ENCODE measurements around the gene UGT8. TPM values are rescaled to one million over a fixed set of nuclear protein-coding genes. Genes with fewer than 3 reads are reported as not detected.

UGT8 gene
- total RNA-seq, 4 donors from 2014 or later, result 36.0 to 81.1 (median 60.8) TPM

DNA sequence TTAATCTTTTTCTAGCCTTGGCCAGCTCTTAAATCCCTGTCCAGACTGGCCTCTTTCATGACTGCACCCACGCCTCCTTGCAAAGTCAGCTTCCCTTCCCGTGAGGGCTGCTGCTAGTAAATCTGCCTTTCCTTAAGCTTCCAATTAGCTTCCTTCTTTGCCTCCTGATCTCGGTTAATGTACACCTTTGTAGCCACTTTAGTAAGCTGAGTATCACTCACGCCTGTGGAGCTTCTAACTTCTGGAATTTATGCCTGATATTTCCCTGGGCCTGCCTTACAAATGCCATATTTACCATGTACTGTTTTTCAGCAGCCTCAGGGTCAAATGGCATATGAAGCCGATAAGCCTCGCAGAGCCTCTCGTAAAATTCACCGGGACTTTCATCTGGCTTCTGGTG is 5.1 kb upstream of the UGT8 start:
- WGBS, 2 donors, result 66 to 70% methylated on average over 8 of the region's 8 CpGs
- H3K36me3 ChIP-seq, result no peaks in the 10 kb centered on the region
- H3K27ac ChIP-seq, result no peak overlapping the region
- no peaks in the 10 kb centered on the region for H3K9me3 ChIP-seq
- DNase-seq (ENCODE audit: low spot score in 2 of 2), result no peak
- no peak overlapping the region for H3K4me3 ChIP-seq
- H3K27me3 ChIP-seq, result peaks cover 0 to 7% of the 10 kb centered on the region in 2 donors
- no peak for TF ChIP-seq EP300 (IDR thresholded peaks at IDR 0.05)
- peaks cover 0 to 8% (median 3%) of the 10 kb centered on the region in 4 donors for H3K4me1 ChIP-seq

DNA sequence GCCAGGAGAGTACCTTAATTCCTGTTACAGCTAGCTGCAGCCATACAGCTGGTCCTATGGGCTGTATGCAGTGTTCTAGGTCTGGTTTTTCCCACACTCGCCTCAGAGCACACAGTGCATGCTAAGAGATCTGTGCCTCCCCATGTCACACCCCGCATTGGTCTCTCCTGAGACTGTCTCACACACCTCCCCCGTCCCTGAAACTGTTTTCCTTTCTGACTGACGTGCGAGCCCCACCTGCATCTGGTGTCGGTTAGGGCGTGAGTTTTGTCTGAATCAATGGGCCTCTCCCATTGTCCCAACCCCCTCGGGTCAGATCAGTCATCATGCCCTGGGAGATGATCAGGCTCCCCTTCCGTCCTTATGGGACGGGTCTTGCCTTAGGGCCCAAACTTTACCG is 3.4 kb upstream of the UGT8 start:
- no peak for DNase-seq (ENCODE audit: low spot score in 2 of 2)
- peaks cover 0 to 13% of the 10 kb centered on the region in 2 donors for H3K27me3 ChIP-seq
- TF ChIP-seq EP300 (IDR thresholded peaks at IDR 0.05), result no peak
- TF ChIP-seq POLR2A (IDR thresholded peaks at IDR 0.05), result no peak
- TF ChIP-seq, protein P1, sequence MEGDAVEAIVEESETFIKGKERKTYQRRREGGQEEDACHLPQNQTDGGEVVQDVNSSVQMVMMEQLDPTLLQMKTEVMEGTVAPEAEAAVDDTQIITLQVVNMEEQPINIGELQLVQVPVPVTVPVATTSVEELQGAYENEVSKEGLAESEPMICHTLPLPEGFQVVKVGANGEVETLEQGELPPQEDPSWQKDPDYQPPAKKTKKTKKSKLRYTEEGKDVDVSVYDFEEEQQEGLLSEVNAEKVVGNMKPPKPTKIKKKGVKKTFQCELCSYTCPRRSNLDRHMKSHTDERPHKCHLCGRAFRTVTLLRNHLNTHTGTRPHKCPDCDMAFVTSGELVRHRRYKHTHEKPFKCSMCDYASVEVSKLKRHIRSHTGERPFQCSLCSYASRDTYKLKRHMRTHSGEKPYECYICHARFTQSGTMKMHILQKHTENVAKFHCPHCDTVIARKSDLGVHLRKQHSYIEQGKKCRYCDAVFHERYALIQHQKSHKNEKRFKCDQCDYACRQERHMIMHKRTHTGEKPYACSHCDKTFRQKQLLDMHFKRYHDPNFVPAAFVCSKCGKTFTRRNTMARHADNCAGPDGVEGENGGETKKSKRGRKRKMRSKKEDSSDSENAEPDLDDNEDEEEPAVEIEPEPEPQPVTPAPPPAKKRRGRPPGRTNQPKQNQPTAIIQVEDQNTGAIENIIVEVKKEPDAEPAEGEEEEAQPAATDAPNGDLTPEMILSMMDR (IDR thresholded peaks at IDR 0.05), result no peak
- WGBS, 2 donors, result 90 to 94% methylated on average over 10 to 11 of the region's 11 CpGs
- no peaks in the 10 kb centered on the region for H3K36me3 ChIP-seq
- no peak overlapping the region for H3K27ac ChIP-seq
- peaks cover 0 to 15% (median 3%) of the 10 kb centered on the region in 4 donors for H3K4me1 ChIP-seq
- H3K4me3 ChIP-seq, result no peak overlapping the region
- H3K9me3 ChIP-seq, result no peaks in the 10 kb centered on the region

DNA sequence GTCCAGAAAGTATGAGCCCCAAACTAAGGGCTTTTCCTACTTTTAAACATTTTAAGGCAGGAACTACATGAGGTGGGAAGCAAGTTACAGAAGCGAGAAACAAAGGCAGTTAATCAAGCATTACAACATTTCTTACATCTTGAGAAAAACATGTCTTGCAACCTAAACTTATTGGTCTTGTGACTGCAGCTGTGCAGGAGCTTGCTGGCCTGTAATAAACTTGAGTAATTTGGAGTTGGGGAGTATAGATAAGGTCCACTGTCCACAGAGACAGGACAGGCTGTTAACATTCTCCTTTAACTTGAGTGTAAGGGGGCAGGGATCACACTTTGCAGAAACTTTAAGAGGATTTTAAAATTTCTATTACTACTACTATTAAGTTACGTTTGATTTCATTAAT is 2.7 kb upstream of the UGT8 start:
- 88 to 94% methylated on average over 2 of the region's 2 CpGs for WGBS, 2 donors
- H3K4me3 ChIP-seq, result no peak overlapping the region
- no peaks in the 10 kb centered on the region for H3K9me3 ChIP-seq
- H3K27ac ChIP-seq, result no peak overlapping the region
- no peak for DNase-seq (ENCODE audit: low spot score in 2 of 2)
- no peaks in the 10 kb centered on the region for H3K36me3 ChIP-seq
- H3K4me1 ChIP-seq, result peaks cover 0 to 16% (median 3%) of the 10 kb centered on the region in 4 donors
- peaks cover 0 to 13% of the 10 kb centered on the region in 2 donors for H3K27me3 ChIP-seq
- TF ChIP-seq POLR2A (IDR thresholded peaks at IDR 0.05) (no peak), EP300 (IDR thresholded peaks at IDR 0.05) (no peak)
- TF ChIP-seq, protein P1 (IDR thresholded peaks at IDR 0.05), result no peak

DNA sequence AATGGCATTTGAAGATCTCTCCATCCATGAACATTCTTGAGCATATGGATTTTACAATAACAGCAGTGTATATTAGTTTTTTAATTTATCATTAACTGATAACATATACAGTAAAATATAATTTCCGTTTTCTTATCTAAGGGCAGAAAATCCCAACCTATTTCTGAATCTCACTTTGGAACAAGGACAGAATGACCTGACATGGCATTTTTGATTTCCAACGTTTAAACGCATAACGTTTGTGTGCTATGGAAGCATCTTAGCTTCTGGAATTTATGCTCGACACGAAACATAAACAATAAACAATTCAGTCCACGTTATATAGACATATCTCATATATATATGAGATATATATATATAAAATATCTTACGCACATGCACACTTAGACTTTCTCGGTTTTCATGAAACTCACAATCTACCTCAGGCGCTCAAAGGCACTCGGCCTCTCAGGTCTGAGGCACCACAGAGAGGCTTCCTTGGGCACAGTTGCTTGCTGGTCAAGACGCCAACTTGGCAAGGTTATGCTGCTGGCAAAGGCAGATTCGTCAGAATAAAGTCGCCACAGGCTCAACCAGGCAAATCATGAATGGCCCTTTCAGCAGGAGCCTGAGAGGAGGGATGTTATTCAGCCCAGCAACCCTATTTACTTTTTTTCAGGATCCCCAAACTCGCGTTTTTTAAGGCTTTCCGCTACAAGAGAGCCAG is 1.0 kb upstream of the UGT8 start:
- Histone ChIP-seq H3K4me3 (peak overlapping the region; percentile 40 to 69 (median 60)), H3K27me3 (peaks cover 0 to 13% of the 10 kb centered on the region in 2 donors)

DNA sequence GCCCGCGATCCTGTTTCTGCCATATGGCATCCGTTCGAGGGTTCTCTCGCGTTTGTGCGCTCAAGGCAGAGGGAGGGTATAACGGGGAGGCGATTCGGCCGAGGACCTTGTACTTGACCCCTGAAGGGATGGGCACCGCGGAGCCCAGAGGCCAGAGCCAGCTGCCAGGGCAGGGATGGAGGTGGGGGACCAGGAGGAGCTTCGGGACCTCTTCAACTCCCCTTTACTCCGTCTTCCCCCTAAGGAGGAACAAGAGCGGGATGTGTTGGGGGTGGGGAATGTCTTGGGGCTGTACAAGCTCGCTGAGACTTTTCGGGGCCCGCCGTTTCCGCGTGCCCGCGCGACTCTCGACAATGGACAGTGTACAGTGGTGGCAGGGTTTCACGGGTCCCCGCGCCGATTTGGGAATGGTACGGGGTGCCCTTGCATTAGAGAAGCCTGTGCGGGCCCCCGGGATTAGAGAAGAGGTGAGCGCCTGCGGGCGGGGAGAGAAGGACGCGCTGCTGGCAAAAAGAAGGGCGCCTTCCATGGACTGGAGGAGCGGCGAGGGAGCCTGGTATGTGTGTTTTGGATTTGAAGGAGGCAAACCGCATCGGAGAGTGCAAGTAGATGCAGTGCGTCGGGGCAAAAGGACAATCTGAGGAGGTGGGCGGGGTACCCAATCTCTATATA is 760 bp downstream of the UGT8 start:
- WGBS, 2 donors, result 2% methylated on average over 46 of the region's 46 CpGs
- H3K4me1 ChIP-seq, result peaks cover 0 to 16% (median 3%) of the 10 kb centered on the region in 4 donors
- no peaks in the 10 kb centered on the region for H3K36me3 ChIP-seq
- H3K27me3 ChIP-seq, result peaks cover 0 to 13% of the 10 kb centered on the region in 2 donors
- no peak for DNase-seq (ENCODE audit: low spot score in 2 of 2)
- TF ChIP-seq POLR2A (IDR thresholded peaks at IDR 0.05), result no peak
- no peak for TF ChIP-seq EP300 (IDR thresholded peaks at IDR 0.05)
- TF ChIP-seq, protein P1 (IDR thresholded peaks at IDR 0.05), result no peak
- peak overlapping the region; percentile 40 to 69 (median 60) for H3K4me3 ChIP-seq
- no peaks in the 10 kb centered on the region for H3K9me3 ChIP-seq
- peak overlapping the region; percentile 55 to 87 (median 83) for H3K27ac ChIP-seq

More for the DNA sequence above, 1.0 kb upstream of the UGT8 start:
- WGBS, 2 donors, result 48 to 56% methylated on average over 17 of the region's 17 CpGs
- DNase-seq (ENCODE audit: low spot score in 2 of 2), result no peak
- TF ChIP-seq EP300 (IDR thresholded peaks at IDR 0.05), result no peak
- no peak for TF ChIP-seq POLR2A (IDR thresholded peaks at IDR 0.05)
- TF ChIP-seq, protein P1 (IDR thresholded peaks at IDR 0.05), result no peak
- Histone ChIP-seq H3K36me3 (no peaks in the 10 kb centered on the region), H3K9me3 (no peaks in the 10 kb centered on the region), H3K27ac (peak overlapping the region; percentile 55 to 87 (median 83)), H3K4me1 (peaks cover 0 to 16% (median 3%) of the 10 kb centered on the region in 4 donors)
